SU-DHL-6 (cell line): ENCODE results near the gene CCDC8.

ENCODE experiments used
- EZH2phosphoT487 ChIP-seq: fragments of 200-600 bp; sonication (generic), shearing (Covaris generic); conservative IDR thresholded peaks from 2 replicates; pipeline ENCODE4 v1.6.1; 2018; ENCODE audit warnings: mild to moderate bottlenecking, antibody characterized with exemption, low read length, moderate library complexity, mixed read lengths
- TF ChIP-seq, protein P1 (sequence below): fragments of 200-600 bp; sonication (generic); IDR thresholded peaks from one replicate; pipeline ENCODE4 v1.5.1; 2017; ENCODE audit warnings: antibody characterized with exemption, mild to moderate bottlenecking, low read length, moderate library complexity; ENCODE audit not compliant: insufficient read depth, poor library complexity, severe bottlenecking

GRCh38 chr19:46412650-46413261 is 608 bp downstream of the CCDC8 start:
- TF ChIP-seq, protein P1, sequence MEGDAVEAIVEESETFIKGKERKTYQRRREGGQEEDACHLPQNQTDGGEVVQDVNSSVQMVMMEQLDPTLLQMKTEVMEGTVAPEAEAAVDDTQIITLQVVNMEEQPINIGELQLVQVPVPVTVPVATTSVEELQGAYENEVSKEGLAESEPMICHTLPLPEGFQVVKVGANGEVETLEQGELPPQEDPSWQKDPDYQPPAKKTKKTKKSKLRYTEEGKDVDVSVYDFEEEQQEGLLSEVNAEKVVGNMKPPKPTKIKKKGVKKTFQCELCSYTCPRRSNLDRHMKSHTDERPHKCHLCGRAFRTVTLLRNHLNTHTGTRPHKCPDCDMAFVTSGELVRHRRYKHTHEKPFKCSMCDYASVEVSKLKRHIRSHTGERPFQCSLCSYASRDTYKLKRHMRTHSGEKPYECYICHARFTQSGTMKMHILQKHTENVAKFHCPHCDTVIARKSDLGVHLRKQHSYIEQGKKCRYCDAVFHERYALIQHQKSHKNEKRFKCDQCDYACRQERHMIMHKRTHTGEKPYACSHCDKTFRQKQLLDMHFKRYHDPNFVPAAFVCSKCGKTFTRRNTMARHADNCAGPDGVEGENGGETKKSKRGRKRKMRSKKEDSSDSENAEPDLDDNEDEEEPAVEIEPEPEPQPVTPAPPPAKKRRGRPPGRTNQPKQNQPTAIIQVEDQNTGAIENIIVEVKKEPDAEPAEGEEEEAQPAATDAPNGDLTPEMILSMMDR, result no peak
- no peak for TF ChIP-seq EZH2phosphoT487
